ENCODE data around the gene SSNA1. TPM values are rescaled to one million over a fixed set of nuclear protein-coding genes. Genes with fewer than 3 reads are reported as not detected.

The SSNA1 gene
- total and polyA plus RNA-seq, 9 of the 15 experiments (the other 6 are each of a cell fraction or from before 2014, with no cell fraction given) = 1.9 to 130 (median 57.1) TPM

DNA sequence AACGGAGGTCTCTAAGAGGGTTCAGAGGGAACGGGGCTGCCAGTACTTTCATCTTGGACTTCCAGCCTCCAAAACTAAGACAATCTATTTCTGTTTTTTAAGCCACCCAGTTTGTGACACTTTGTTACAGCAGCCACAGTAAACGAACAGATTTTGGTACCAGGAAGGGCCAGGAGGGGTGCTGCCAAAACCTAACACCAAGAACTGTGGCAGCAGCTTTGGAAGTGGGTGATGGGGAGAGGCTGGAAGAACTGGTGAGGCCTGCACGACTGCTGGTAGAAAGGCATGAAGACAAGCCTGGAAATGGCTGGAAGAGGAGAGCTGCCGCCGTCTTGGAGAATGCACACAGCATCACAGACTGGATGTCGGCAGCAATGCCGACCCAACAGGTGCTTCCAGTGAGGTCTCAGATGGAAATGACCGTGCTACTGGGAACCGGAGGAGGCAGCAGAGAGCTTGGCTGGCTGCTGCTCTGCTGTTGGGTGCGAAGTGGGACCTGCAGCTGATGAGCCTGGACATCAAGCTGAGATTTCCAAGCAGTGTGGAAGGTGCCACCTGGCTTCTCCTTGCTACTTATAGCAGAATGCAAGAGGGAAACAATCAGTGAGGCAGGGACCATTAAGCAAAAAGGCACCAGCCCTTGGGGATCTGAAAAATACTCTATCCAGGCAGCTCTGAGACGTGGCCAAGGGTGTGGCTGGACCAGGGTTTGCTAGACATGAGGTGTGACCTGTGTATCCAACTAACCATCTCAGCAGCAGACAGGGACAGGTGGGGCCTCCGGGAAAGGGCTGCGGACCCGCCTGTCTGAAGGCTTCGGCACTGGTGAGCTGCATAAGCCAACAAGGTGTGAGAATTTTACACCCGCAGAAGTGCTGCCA lies 11.9 kb upstream of the SSNA1 start (continued):
- TF ChIP-seq TBL1XR1 (IDR thresholded peaks at IDR 0.05; ENCODE audit: low read length in 2 of 2) = no peak
- no peak for TF ChIP-seq POLR3A (IDR thresholded peaks at IDR 0.05; ENCODE audit: borderline replicate concordance, extremely low read depth, insufficient read depth, insufficient read length)
- no peak for TF ChIP-seq ZFP1 (CRISPR knock-in tag; IDR thresholded peaks at IDR 0.05)
- no peak for TF ChIP-seq ZNF695 (CRISPR knock-in tag; IDR thresholded peaks at IDR 0.05)
- TF ChIP-seq NCOA6 (IDR thresholded peaks at IDR 0.05) = no peak
- TF ChIP-seq, protein P1, sequence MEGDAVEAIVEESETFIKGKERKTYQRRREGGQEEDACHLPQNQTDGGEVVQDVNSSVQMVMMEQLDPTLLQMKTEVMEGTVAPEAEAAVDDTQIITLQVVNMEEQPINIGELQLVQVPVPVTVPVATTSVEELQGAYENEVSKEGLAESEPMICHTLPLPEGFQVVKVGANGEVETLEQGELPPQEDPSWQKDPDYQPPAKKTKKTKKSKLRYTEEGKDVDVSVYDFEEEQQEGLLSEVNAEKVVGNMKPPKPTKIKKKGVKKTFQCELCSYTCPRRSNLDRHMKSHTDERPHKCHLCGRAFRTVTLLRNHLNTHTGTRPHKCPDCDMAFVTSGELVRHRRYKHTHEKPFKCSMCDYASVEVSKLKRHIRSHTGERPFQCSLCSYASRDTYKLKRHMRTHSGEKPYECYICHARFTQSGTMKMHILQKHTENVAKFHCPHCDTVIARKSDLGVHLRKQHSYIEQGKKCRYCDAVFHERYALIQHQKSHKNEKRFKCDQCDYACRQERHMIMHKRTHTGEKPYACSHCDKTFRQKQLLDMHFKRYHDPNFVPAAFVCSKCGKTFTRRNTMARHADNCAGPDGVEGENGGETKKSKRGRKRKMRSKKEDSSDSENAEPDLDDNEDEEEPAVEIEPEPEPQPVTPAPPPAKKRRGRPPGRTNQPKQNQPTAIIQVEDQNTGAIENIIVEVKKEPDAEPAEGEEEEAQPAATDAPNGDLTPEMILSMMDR (IDR thresholded peaks at IDR 0.05 in 2 of 3, conservative IDR thresholded peaks at IDR 0.05 in 1 of 3; ENCODE audit: insufficient read depth in 2 of 3, low read depth in 1 of 3, low read length in 3 of 3) = peak; percentile 73 to 82 (median 82)
- 0 out of 3 replicates have a peak, but pooled peaks of 1 of the 2 experiments have one; percentile 28 for TF ChIP-seq CBX3 (IDR thresholded peaks at IDR 0.05; ENCODE audit: borderline replicate concordance in 1 of 2, low read length in 2 of 2)
- TF ChIP-seq ZNF263 (CRISPR knock-in tag; IDR thresholded peaks at IDR 0.05; ENCODE audit: borderline replicate concordance) = no peak
- no peak for TF ChIP-seq SIN3B (IDR thresholded peaks at IDR 0.05; ENCODE audit: low read depth)
- no peak for TF ChIP-seq KLF10 (CRISPR knock-in tag; IDR thresholded peaks at IDR 0.05)
- TF ChIP-seq RREB1 (CRISPR knock-in tag; IDR thresholded peaks at IDR 0.05) = 0 out of 2 replicates have a peak, but pooled peaks have one; percentile 32
- no peak for TF ChIP-seq U2AF2 (optimal IDR thresholded peaks at IDR 0.05; ENCODE audit: low read depth, low read length)
- no peak for TF ChIP-seq IRF2 (CRISPR knock-in tag; IDR thresholded peaks at IDR 0.05)
- TF ChIP-seq, protein P2, sequence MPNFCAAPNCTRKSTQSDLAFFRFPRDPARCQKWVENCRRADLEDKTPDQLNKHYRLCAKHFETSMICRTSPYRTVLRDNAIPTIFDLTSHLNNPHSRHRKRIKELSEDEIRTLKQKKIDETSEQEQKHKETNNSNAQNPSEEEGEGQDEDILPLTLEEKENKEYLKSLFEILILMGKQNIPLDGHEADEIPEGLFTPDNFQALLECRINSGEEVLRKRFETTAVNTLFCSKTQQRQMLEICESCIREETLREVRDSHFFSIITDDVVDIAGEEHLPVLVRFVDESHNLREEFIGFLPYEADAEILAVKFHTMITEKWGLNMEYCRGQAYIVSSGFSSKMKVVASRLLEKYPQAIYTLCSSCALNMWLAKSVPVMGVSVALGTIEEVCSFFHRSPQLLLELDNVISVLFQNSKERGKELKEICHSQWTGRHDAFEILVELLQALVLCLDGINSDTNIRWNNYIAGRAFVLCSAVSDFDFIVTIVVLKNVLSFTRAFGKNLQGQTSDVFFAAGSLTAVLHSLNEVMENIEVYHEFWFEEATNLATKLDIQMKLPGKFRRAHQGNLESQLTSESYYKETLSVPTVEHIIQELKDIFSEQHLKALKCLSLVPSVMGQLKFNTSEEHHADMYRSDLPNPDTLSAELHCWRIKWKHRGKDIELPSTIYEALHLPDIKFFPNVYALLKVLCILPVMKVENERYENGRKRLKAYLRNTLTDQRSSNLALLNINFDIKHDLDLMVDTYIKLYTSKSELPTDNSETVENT (CRISPR knock-in tag; IDR thresholded peaks at IDR 0.05) = no peak
